HepG2 (cell line): ENCODE results near the gene TMEM121. TPM values are rescaled to one million over a fixed set of nuclear protein-coding genes. Genes with fewer than 3 reads are reported as not detected.

Experiments
- MBNL3 ChIP-seq: fragments of 250-450 bp; sonication (Bioruptor Pico); conservative IDR thresholded peaks from 2 replicates; pipeline ENCODE4 v1.8.0; 2022; ENCODE audit warnings: mild to moderate bottlenecking, inconsistent platforms
- NONO ChIP-seq, 2 experiments: fragments of 450-650 bp in 1 of 2; sonication (generic) in 1 of 2; formaldehyde crosslinking in 1 of 2; IDR thresholded peaks in 1 of 2; conservative IDR thresholded peaks in 1 of 2; 2 replicates each; pipeline versions ENCODE4 v1.6.1 to v1.8.0; 2017 to 2022; ENCODE audit warnings: mild to moderate bottlenecking in 1 of 2, missing genetic modification reagents in 1 of 2, moderate library complexity in 1 of 2
- PHF20 ChIP-seq: sonication (generic); formaldehyde crosslinking; IDR thresholded peaks from 2 replicates; pipeline ENCODE4 v1.5.0; 2020; ENCODE audit warnings: mild to moderate bottlenecking, missing genetic modification reagents
- SSRP1 ChIP-seq: IDR thresholded peaks from 2 replicates; pipeline ENCODE4 v1.6.1; 2016; ENCODE audit warnings: control low read depth
- TCF7 ChIP-seq: sonication (generic); IDR thresholded peaks from 2 replicates; pipeline ENCODE4 v1.6.1; 2016; ENCODE audit warnings: antibody characterized with exemption, low read depth
- TOPORS ChIP-seq: sonication (generic); formaldehyde crosslinking; IDR thresholded peaks from 2 replicates; pipeline ENCODE4 v1.8.0; 2023; ENCODE audit warnings: mild to moderate bottlenecking, missing genetic modification reagents
- ZFAT ChIP-seq: sonication (generic); formaldehyde crosslinking; conservative IDR thresholded peaks from 2 replicates; pipeline ENCODE4 v1.8.1; 2023; ENCODE audit warnings: missing genetic modification reagents, inconsistent platforms
- polyA plus RNA-seq, 8 experiments: library from polyadenylated mRNA; depleted of rRNA in 3 of 8; stranded (reverse) in 7 of 8; unstranded in 1 of 8; fragments of >200 nt; fragmentation: Illumina TruSeq in 4 of 8; extraction: Trizol in 4 of 8; gene quantifications; 2 replicates each; pipeline versions ENCODE4 v1.2.1 to v1.2.3, GENCODE V29; 2011 to 2016; ENCODE audit warnings: low read depth in 4 of 8, missing spikeins in 1 of 8, mixed read lengths in 1 of 8; ENCODE audit not compliant: insufficient read depth in 1 of 8
- total RNA-seq, 5 experiments: library from RNA; depleted of rRNA; stranded (reverse); fragments of >200 nt; fragmentation: Illumina TruSeq; extraction: Trizol; gene quantifications; 2 replicates each; pipeline ENCODE4 v1.2.3, GENCODE V29; 2016; ENCODE audit warnings: low read depth in 1 of 5
- TF ChIP-seq, protein P1 (sequence below): sonication (generic); formaldehyde crosslinking; IDR thresholded peaks from one replicate; pipeline ENCODE4 v1.5.1; 2020; ENCODE audit warnings: mild to moderate bottlenecking, missing genetic modification reagents; ENCODE audit errors: not compliant biosample characterization
- TF ChIP-seq, protein P2 (sequence below): sonication (generic); formaldehyde crosslinking; IDR thresholded peaks from 2 replicates; pipeline ENCODE4 v1.4.0; 2020; ENCODE audit warnings: low read depth, mild to moderate bottlenecking, missing genetic modification reagents
- TF ChIP-seq, protein P3 (sequence below): sonication (generic); formaldehyde crosslinking; IDR thresholded peaks from 2 replicates; pipeline ENCODE4 v1.8.1; 2023; ENCODE audit warnings: mild to moderate bottlenecking, inconsistent platforms, moderate library complexity, missing genetic modification reagents, borderline replicate concordance
- TF ChIP-seq, protein P4 (sequence below), 2 experiments: IDR thresholded peaks; 2 replicates each; pipeline ENCODE4 v1.6.1; 2011 to 2012; ENCODE audit warnings: low read length in 2 of 2, borderline replicate concordance in 1 of 2, low read depth in 1 of 2, mild to moderate bottlenecking in 1 of 2, moderate library complexity in 1 of 2
- TF ChIP-seq, protein P5 (sequence below): sonication (generic); formaldehyde crosslinking; IDR thresholded peaks from 2 replicates; pipeline ENCODE4 v1.5.0; 2020; ENCODE audit warnings: missing genetic modification reagents, mild to moderate bottlenecking, borderline replicate concordance

Gene TMEM121
- total and polyA plus RNA-seq, 2 of the 13 experiments (the other 11 are each of a cell fraction or from before 2014, with no cell fraction given), result 6.6 to 19.0 TPM

DNA sequence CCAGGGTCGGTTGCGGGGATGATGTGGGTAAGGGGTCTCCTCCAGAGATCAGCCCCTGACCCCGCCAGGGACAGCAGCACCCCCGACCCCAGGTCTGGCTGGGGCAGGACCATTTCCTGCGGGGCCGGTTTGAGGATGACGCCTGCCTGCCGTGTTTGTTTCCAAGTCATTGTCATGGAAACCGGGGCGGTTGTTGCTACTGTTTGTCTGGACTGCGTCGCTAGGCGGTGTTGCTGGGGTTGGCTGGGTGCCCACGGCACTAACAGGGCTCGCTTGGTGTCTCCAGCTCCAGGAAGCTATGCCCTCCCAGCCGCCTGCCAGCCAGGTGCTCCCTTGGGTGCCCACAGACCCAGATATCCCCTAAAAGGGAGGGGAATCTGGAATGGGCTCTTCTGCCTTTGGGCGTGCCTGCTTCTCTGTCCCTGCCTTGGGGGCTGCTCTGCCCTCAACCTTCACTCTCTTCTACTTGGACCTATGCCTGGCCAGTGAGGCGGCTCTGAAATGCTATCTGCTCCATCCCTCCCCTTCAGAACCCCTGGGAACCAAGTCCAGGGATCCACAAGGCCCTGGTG is 44.4 kb upstream of the TMEM121 start (continued):
- TF ChIP-seq, protein P1, sequence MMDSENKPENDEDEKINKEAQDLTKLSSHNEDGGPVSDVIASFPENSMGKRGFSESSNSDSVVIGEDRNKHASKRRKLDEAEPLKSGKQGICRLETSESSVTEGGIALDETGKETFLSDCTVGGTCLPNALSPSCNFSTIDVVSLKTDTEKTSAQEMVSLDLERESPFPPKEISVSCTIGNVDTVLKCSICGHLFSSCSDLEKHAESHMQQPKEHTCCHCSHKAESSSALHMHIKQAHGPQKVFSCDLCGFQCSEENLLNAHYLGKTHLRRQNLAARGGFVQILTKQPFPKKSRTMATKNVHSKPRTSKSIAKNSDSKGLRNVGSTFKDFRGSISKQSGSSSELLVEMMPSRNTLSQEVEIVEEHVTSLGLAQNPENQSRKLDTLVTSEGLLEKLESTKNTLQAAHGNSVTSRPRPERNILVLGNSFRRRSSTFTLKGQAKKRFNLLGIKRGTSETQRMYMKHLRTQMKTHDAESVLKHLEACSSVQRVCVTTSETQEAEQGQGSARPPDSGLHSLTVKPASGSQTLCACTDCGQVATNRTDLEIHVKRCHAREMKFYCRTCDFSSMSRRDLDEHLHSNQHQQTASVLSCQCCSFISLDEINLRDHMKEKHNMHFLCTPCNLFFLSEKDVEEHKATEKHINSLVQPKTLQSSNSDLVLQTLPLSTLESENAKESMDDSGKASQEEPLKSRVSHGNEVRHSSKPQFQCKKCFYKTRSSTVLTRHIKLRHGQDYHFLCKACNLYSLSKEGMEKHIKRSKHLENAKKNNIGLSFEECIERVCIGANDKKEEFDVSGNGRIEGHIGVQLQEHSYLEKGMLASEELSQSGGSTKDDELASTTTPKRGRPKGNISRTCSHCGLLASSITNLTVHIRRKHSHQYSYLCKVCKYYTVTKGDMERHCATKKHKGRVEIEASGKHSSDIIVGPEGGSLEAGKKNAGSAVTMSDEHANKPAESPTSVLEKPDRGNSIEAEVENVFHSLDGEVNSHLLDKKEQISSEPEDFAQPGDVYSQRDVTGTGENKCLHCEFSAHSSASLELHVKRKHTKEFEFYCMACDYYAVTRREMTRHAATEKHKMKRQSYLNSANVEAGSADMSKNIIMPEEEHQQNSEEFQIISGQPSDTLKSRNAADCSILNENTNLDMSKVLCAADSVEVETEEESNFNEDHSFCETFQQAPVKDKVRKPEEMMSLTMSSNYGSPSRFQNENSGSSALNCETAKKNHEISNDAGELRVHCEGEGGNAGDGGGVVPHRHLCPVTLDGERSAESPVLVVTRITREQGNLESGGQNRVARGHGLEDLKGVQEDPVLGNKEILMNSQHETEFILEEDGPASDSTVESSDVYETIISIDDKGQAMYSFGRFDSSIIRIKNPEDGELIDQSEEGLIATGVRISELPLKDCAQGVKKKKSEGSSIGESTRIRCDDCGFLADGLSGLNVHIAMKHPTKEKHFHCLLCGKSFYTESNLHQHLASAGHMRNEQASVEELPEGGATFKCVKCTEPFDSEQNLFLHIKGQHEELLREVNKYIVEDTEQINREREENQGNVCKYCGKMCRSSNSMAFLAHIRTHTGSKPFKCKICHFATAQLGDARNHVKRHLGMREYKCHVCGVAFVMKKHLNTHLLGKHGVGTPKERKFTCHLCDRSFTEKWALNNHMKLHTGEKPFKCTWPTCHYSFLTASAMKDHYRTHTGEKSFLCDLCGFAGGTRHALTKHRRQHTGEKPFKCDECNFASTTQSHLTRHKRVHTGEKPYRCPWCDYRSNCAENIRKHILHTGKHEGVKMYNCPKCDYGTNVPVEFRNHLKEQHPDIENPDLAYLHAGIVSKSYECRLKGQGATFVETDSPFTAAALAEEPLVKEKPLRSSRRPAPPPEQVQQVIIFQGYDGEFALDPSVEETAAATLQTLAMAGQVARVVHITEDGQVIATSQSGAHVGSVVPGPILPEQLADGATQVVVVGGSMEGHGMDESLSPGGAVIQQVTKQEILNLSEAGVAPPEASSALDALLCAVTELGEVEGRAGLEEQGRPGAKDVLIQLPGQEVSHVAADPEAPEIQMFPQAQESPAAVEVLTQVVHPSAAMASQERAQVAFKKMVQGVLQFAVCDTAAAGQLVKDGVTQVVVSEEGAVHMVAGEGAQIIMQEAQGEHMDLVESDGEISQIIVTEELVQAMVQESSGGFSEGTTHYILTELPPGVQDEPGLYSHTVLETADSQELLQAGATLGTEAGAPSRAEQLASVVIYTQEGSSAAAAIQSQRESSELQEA, result no peak
- no peak for TF ChIP-seq ZFAT (CRISPR knock-in tag)
- no peak for TF ChIP-seq NONO (IDR thresholded peaks at IDR 0.05)
- no peak for TF ChIP-seq NONO (CRISPR knock-in tag; conservative IDR thresholded peaks at IDR 0.05)
- no peak for TF ChIP-seq MBNL3 (CRISPR knock-in tag)
- no peak for TF ChIP-seq TCF7
- no peak for TF ChIP-seq TOPORS (CRISPR knock-in tag)
- TF ChIP-seq, protein P2, sequence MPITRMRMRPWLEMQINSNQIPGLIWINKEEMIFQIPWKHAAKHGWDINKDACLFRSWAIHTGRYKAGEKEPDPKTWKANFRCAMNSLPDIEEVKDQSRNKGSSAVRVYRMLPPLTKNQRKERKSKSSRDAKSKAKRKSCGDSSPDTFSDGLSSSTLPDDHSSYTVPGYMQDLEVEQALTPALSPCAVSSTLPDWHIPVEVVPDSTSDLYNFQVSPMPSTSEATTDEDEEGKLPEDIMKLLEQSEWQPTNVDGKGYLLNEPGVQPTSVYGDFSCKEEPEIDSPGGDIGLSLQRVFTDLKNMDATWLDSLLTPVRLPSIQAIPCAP, result no peak
- no peak for TF ChIP-seq SSRP1 (CRISPR knock-in tag)
- no peak for TF ChIP-seq PHF20
- TF ChIP-seq, protein P3, sequence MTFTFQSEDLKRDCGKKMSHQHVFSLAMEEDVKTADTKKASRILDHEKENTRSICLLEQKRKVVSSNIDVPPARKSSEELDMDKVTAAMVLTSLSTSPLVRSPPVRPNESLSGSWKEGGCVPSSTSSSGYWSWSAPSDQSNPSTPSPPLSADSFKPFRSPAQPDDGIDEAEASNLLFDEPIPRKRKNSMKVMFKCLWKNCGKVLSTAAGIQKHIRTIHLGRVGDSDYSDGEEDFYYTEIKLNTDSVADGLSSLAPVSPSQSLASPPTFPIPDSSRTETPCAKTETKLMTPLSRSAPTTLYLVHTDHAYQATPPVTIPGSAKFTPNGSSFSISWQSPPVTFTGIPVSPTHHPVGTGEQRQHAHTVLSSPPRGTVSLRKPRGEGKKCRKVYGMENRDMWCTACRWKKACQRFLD (CRISPR knock-in tag), result no peak
- TF ChIP-seq, protein P4, sequence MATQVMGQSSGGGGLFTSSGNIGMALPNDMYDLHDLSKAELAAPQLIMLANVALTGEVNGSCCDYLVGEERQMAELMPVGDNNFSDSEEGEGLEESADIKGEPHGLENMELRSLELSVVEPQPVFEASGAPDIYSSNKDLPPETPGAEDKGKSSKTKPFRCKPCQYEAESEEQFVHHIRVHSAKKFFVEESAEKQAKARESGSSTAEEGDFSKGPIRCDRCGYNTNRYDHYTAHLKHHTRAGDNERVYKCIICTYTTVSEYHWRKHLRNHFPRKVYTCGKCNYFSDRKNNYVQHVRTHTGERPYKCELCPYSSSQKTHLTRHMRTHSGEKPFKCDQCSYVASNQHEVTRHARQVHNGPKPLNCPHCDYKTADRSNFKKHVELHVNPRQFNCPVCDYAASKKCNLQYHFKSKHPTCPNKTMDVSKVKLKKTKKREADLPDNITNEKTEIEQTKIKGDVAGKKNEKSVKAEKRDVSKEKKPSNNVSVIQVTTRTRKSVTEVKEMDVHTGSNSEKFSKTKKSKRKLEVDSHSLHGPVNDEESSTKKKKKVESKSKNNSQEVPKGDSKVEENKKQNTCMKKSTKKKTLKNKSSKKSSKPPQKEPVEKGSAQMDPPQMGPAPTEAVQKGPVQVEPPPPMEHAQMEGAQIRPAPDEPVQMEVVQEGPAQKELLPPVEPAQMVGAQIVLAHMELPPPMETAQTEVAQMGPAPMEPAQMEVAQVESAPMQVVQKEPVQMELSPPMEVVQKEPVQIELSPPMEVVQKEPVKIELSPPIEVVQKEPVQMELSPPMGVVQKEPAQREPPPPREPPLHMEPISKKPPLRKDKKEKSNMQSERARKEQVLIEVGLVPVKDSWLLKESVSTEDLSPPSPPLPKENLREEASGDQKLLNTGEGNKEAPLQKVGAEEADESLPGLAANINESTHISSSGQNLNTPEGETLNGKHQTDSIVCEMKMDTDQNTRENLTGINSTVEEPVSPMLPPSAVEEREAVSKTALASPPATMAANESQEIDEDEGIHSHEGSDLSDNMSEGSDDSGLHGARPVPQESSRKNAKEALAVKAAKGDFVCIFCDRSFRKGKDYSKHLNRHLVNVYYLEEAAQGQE (IDR thresholded peaks at IDR 0.05; ENCODE audit: borderline replicate concordance in 1 of 2, low read depth in 1 of 2, low read length in 2 of 2), result no peak
- TF ChIP-seq, protein P5, sequence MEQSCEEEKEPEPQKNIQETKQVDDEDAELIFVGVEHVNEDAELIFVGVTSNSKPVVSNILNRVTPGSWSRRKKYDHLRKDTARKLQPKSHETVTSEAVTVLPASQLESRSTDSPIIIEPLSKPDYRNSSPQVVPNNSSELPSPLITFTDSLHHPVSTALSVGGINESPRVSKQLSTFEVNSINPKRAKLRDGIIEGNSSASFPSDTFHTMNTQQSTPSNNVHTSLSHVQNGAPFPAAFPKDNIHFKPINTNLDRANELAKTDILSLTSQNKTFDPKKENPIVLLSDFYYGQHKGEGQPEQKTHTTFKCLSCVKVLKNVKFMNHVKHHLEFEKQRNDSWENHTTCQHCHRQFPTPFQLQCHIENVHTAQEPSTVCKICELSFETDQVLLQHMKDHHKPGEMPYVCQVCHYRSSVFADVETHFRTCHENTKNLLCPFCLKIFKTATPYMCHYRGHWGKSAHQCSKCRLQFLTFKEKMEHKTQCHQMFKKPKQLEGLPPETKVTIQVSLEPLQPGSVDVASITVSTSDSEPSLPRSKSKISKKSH (CRISPR knock-in tag), result 0 out of 2 replicates have a peak, but pooled peaks have one; percentile 21
